Prostate gland (tissue), 2 donors: ENCODE measurements around the gene MAPK8IP3. TPM values are rescaled to one million over a fixed set of nuclear protein-coding genes. Genes with fewer than 3 reads are reported as not detected.

Source experiments
- DNase-seq: peaks from one replicate; pipeline ENCODE4 v3.0.0-alpha.2; 2019; ENCODE audit warnings: low spot score
- H3K27ac ChIP-seq, 2 donors: fragments of 200-600 bp; sonication (generic); 2 replicates each; pipeline ENCODE4 v1.5.1; 2017 to 2019
- H3K27me3 ChIP-seq: fragments of 200-600 bp; sonication (generic); replicated peaks from 2 replicates; pipeline ENCODE4 v1.5.1; 2019; ENCODE audit not compliant: insufficient read depth
- H3K36me3 ChIP-seq, 2 donors: fragments of 200-600 bp; sonication (generic); 1 replicate in 1 of 2; 2 replicates in 1 of 2; pipeline versions ENCODE4 v1.5.1 to v1.8.1; 2017 to 2019
- H3K4me1 ChIP-seq: fragments of 200-600 bp; sonication (generic); replicated peaks from 2 replicates; pipeline ENCODE4 v1.5.1; 2019
- H3K4me3 ChIP-seq, 2 donors: fragments of 200-600 bp; sonication (generic); 2 replicates each; pipeline ENCODE4 v1.5.1; 2017 to 2019
- H3K9me3 ChIP-seq: fragments of 200-600 bp; sonication (generic); 2 replicates; pipeline ENCODE4 v1.5.1; 2017
- CTCF ChIP-seq, 4 experiments: fragments of 200-600 bp in 2 of 4; fragments of 450-650 bp in 2 of 4; sonication (generic) in 2 of 4; IDR thresholded peaks; 1 replicate in 3 of 4; 2 replicates in 1 of 4; pipeline ENCODE4 v1.5.1; 2016 to 2019; ENCODE audit warnings: antibody characterized with exemption in 4 of 4, mild to moderate bottlenecking in 2 of 4, moderate library complexity in 2 of 4
- POLR2A ChIP-seq: fragments of 450-650 bp; IDR thresholded peaks from one replicate; pipeline ENCODE4 v1.6.1; 2016; ENCODE audit warnings: antibody characterized with exemption, mild to moderate bottlenecking
- POLR2AphosphoS5 ChIP-seq: sonication (generic); formaldehyde crosslinking; IDR thresholded peaks from one replicate; pipeline ENCODE4 v1.6.1; 2017; ENCODE audit warnings: antibody characterized with exemption
- WGBS: methylation state at CpG from one replicate; pipeline ENCODE4 v1.1.5; 2018; 5-methylcytosine and 5-hydroxymethylcytosine counted together
- intact Hi-C: fragments of 100-400 bp; cut with DNase I; formaldehyde crosslinking; loops from one replicate; pipeline ENCODE4 v1.14.2; 2022
- total RNA-seq, 2 donors: library from RNA; depleted of rRNA; stranded (reverse); fragments of >200 nt; gene quantifications; one replicate each; pipeline ENCODE4 v1.1.0, GENCODE V29; 2016

The MAPK8IP3 gene
- total RNA-seq, 2 donors from 2014 or later: 56.0 to 157 TPM

GRCh38 chr16:1667916-1668315, 38.1 kb upstream of the MAPK8IP3 start:
- H3K27ac ChIP-seq: no peak overlapping the region
- H3K9me3 ChIP-seq: no peaks in the 10 kb centered on the region
- H3K4me3 ChIP-seq: no peak overlapping the region
- H3K36me3 ChIP-seq: peaks cover 35 to 50% of the 10 kb centered on the region in 2 donors
- intact Hi-C loops: no loop called here
- WGBS: 94% methylated on average over 14 of the region's 14 CpGs
- H3K4me1 ChIP-seq: no peaks in the 10 kb centered on the region
- TF ChIP-seq CTCF (IDR thresholded peaks at IDR 0.05) (no peak), POLR2A (no peak), POLR2AphosphoS5 (no peak)
- DNase-seq: no peak
- no peaks in the 10 kb centered on the region for H3K27me3 ChIP-seq

GRCh38 chr16:1668612-1669319, 37.2 kb upstream of the MAPK8IP3 start:
- no peak for TF ChIP-seq POLR2AphosphoS5
- no peak for TF ChIP-seq CTCF (IDR thresholded peaks at IDR 0.05)
- TF ChIP-seq POLR2A: no peak
- Histone ChIP-seq H3K36me3 (peaks cover 28 to 48% of the 10 kb centered on the region in 2 donors), H3K27ac (no peak overlapping the region), H3K9me3 (no peaks in the 10 kb centered on the region), H3K27me3 (no peaks in the 10 kb centered on the region), H3K4me1 (no peaks in the 10 kb centered on the region), H3K4me3 (no peak overlapping the region)
- 93% methylated on average over 23 of the region's 23 CpGs for WGBS
- intact Hi-C loops: no loop called here
- DNase-seq: no peak

GRCh38 chr16:1669698-1670097, 36.3 kb upstream of the MAPK8IP3 start:
- DNase-seq: no peak
- Histone ChIP-seq H3K4me3 (no peak overlapping the region), H3K4me1 (no peaks in the 10 kb centered on the region), H3K27me3 (no peaks in the 10 kb centered on the region), H3K9me3 (no peaks in the 10 kb centered on the region), H3K27ac (no peak overlapping the region), H3K36me3 (peaks cover 28 to 44% of the 10 kb centered on the region in 2 donors)
- TF ChIP-seq POLR2A: no peak
- intact Hi-C loops: no loop called here
- 76% methylated on average over 7 of the region's 7 CpGs for WGBS

GRCh38 chr16:1670371-1670770, 35.6 kb upstream of the MAPK8IP3 start:
- Histone ChIP-seq H3K36me3 (peaks cover 28 to 42% of the 10 kb centered on the region in 2 donors), H3K4me1 (no peaks in the 10 kb centered on the region), H3K9me3 (no peaks in the 10 kb centered on the region), H3K27me3 (no peaks in the 10 kb centered on the region), H3K4me3 (no peak overlapping the region), H3K27ac (no peak overlapping the region)
- intact Hi-C loops: no loop called here
- TF ChIP-seq POLR2A: no peak
- no peak for TF ChIP-seq POLR2AphosphoS5
- no peak for TF ChIP-seq CTCF (IDR thresholded peaks at IDR 0.05)
- 93% methylated on average over 18 of the region's 19 CpGs for WGBS
- no peak for DNase-seq

GRCh38 chr16:1670866-1671265, 35.1 kb upstream of the MAPK8IP3 start:
- Histone ChIP-seq H3K9me3 (no peaks in the 10 kb centered on the region), H3K4me3 (no peak overlapping the region), H3K4me1 (no peaks in the 10 kb centered on the region), H3K36me3 (peaks cover 27 to 42% of the 10 kb centered on the region in 2 donors), H3K27ac (no peak overlapping the region), H3K27me3 (no peaks in the 10 kb centered on the region)
- TF ChIP-seq POLR2AphosphoS5: no peak
- no peak for TF ChIP-seq POLR2A
- TF ChIP-seq CTCF (IDR thresholded peaks at IDR 0.05): no peak
- no peak for DNase-seq
- intact Hi-C loops: no loop called here
- WGBS: 87% methylated on average over 7 of the region's 7 CpGs
